OCI-LY3 (cell line): ENCODE data around the gene COG2.

Source experiments
- H2AFZ ChIP-seq: fragments of 200-600, 300-600 bp; shearing (Covaris generic); 2 replicates; pipeline ENCODE4 v1.6.0; 2014; ENCODE audit warnings: antibody characterized with exemption, low read depth, low read length
- H3K27ac ChIP-seq: fragments of 200-600, 300-600 bp; sonication (generic); 2 replicates; pipeline ENCODE4 v1.5.1; 2014; ENCODE audit warnings: mild to moderate bottlenecking, low read length, moderate library complexity, mixed read lengths
- H3K27me3 ChIP-seq: fragments of 200-600, 300-600 bp; sonication (generic); 2 replicates; pipeline ENCODE4 v1.6.1; 2014; ENCODE audit warnings: low read depth, low read length, mixed read lengths
- H3K36me3 ChIP-seq: fragments of 200-600, 300-600 bp; sonication (generic); replicated peaks from 2 replicates; pipeline ENCODE3; 2014; ENCODE audit warnings: low read depth, low read length, mixed read lengths
- H3K4me1 ChIP-seq: fragments of 300-600, 200-600 bp; sonication (generic); 2 replicates; pipeline ENCODE4 v1.6.1; 2014; ENCODE audit warnings: low read length, mixed read lengths
- H3K4me2 ChIP-seq: fragments of 200-600, 300-600 bp; sonication (generic); 2 replicates; pipeline ENCODE4 v1.6.1; 2014; ENCODE audit warnings: low read length, mixed read lengths
- H3K4me3 ChIP-seq: fragments of 300-600, 200-600 bp; sonication (generic); 2 replicates; pipeline ENCODE4 v1.5.1; 2014; ENCODE audit warnings: antibody characterized with exemption, mild to moderate bottlenecking, low read length, moderate library complexity
- H3K79me2 ChIP-seq: fragments of 300-600, 200-600 bp; shearing (Covaris generic); 2 replicates; pipeline ENCODE4 v1.6.1; 2014; ENCODE audit warnings: mild to moderate bottlenecking, low read length, mixed read lengths
- H3K9ac ChIP-seq: fragments of 300-600, 200-600 bp; shearing (Covaris generic); 2 replicates; pipeline ENCODE4 v1.6.0; 2014; ENCODE audit warnings: mild to moderate bottlenecking, low read length, moderate library complexity
- H3K9me3 ChIP-seq: fragments of 200-600, 300-600 bp; shearing (Covaris generic); 2 replicates; pipeline ENCODE4 v1.6.1; 2014; ENCODE audit warnings: low read length, mixed read lengths; ENCODE audit not compliant: insufficient read depth
- H4K20me1 ChIP-seq: fragments of 200-600, 300-600 bp; sonication (generic); 2 replicates; pipeline ENCODE4 v1.6.1; 2016; ENCODE audit warnings: low read length, mixed read lengths; ENCODE audit not compliant: insufficient read depth
- CTCF ChIP-seq: fragments of 200-600, 300-600 bp; sonication (generic); IDR thresholded peaks from 2 replicates; pipeline ENCODE4 v1.5.1; 2014; ENCODE audit warnings: antibody characterized with exemption, low read length, low read depth
- EZH2phosphoT487 ChIP-seq: fragments of 200-600 bp; shearing (Covaris generic); IDR thresholded peaks from 2 replicates; pipeline ENCODE4 v1.6.1; 2018; ENCODE audit warnings: antibody characterized with exemption, mixed run types, low read depth

COG2 gene

GRCh38 chr1:230658691-230659090, 16.4 kb downstream of the COG2 start:
- Histone ChIP-seq H3K79me2 (peaks cover 32% of the 10 kb centered on the region), H3K4me3 (no peak overlapping the region), H3K27ac (no peak overlapping the region), H3K9me3 (no peaks in the 10 kb centered on the region), H3K4me2 (no peak overlapping the region), H3K27me3 (no peaks in the 10 kb centered on the region), H3K4me1 (no peaks in the 10 kb centered on the region), H3K36me3 (peaks cover 15% of the 10 kb centered on the region), H3K9ac (no peak overlapping the region), H2AFZ (no peak overlapping the region), H4K20me1 (no peaks in the 10 kb centered on the region)
- no peak for TF ChIP-seq CTCF
- no peak for TF ChIP-seq EZH2phosphoT487

- H3K36me3 ChIP-seq = peaks cover 30% of the 10 kb centered on the region
- H2AFZ ChIP-seq = no peak overlapping the region
- no peaks in the 10 kb centered on the region for H4K20me1 ChIP-seq
- no peaks in the 10 kb centered on the region for H3K4me1 ChIP-seq
- no peak overlapping the region for H3K27ac ChIP-seq
- no peak overlapping the region for H3K4me2 ChIP-seq
- TF ChIP-seq EZH2phosphoT487 (no peak), CTCF (no peak)
- peaks cover 13% of the 10 kb centered on the region for H3K79me2 ChIP-seq
- H3K27me3 ChIP-seq = no peaks in the 10 kb centered on the region
- no peaks in the 10 kb centered on the region for H3K9me3 ChIP-seq
- no peak overlapping the region for H3K9ac ChIP-seq
- H3K4me3 ChIP-seq = no peak overlapping the region
These were observed 19.7 kb downstream of the COG2 start for GRCh38 chr1:230661976-230662375.

DNA sequence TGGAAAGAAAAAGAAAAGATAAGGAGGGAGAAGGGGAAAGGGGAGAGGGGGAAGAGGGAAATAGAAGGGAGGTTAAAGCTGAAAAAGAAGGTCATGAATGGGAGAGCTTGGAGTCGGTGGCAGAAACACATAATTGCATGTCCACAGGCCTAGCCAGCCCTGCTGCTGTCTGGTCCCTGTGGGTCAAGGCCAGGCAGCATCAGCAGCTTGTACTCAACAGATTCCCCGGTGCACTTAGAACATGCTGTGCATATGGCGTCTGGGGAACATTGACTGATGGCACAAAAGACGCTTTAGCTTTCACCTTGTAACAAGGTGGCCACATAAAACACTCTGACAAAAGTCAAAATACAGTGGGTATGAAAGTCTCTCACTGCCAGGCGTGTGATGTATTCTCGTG, 25.9 kb downstream of the COG2 start:
- Histone ChIP-seq H3K27me3 (no peaks in the 10 kb centered on the region), H3K4me1 (no peaks in the 10 kb centered on the region), H3K79me2 (no peaks in the 10 kb centered on the region), H2AFZ (no peak overlapping the region), H4K20me1 (no peaks in the 10 kb centered on the region), H3K27ac (no peak overlapping the region), H3K4me3 (no peak overlapping the region), H3K4me2 (no peak overlapping the region), H3K36me3 (peaks cover 36% of the 10 kb centered on the region), H3K9me3 (no peaks in the 10 kb centered on the region), H3K9ac (no peak overlapping the region)
- no peak for TF ChIP-seq EZH2phosphoT487
- TF ChIP-seq CTCF = no peak

DNA sequence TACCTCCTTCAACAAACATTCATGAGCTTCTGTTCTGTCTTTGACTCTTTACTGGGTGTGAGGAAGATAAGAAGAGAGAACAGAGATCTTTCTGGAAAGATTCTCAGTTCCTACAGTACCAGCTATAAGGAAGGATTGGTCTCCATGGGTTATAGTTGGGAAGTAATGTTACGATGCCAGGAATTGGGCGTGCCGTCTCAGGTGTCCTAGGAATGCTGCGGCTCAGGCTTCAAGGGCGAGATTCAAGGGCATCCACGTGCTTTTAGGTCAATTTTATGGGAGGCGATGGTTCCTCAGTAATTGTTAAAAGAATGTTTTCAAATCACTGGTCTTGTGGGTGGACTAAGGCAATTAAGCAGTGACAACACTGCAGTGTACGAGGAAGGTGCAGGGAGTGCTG, 27.3 kb downstream of the COG2 start:
- no peak overlapping the region for H3K4me3 ChIP-seq
- no peaks in the 10 kb centered on the region for H3K4me1 ChIP-seq
- H2AFZ ChIP-seq = no peak overlapping the region
- no peak overlapping the region for H3K9ac ChIP-seq
- H3K27ac ChIP-seq = no peak overlapping the region
- H3K36me3 ChIP-seq = peaks cover 47% of the 10 kb centered on the region
- no peak overlapping the region for H3K4me2 ChIP-seq
- H3K79me2 ChIP-seq = no peaks in the 10 kb centered on the region
- H3K9me3 ChIP-seq = no peaks in the 10 kb centered on the region
- no peaks in the 10 kb centered on the region for H3K27me3 ChIP-seq
- TF ChIP-seq EZH2phosphoT487 = no peak
- TF ChIP-seq CTCF = no peak
- no peaks in the 10 kb centered on the region for H4K20me1 ChIP-seq
